GM23338 (cell line): Measurements from ENCODE around the gene GFOD1. TPM values are rescaled to one million over a fixed set of nuclear protein-coding genes. Genes with fewer than 3 reads are reported as not detected.

ENCODE experiments used
- ATAC-seq: fragments of 200-7000 bp; cut with Tn5 transposase; 3 replicates; pipeline ENCODE4 v1.9.1; 2020
- DNase-seq: peaks from one replicate; pipeline ENCODE4 v3.0.0-alpha.2; 2015; ENCODE audit warnings: low spot score
- H2AFZ ChIP-seq: fragments of 200-600 bp; sonication (generic); 2 replicates; pipeline ENCODE4 v1.8.0; 2016; ENCODE audit warnings: antibody characterized with exemption, mild to moderate bottlenecking, moderate library complexity
- H3F3A ChIP-seq: fragments of 200-600 bp; sonication (generic); replicated peaks from 2 replicates; pipeline ENCODE4 v1.8.0; 2017; ENCODE audit warnings: antibody characterized with exemption, mixed run types, low read depth
- H3K27ac ChIP-seq: fragments of 200-600 bp; sonication (generic); 2 replicates; pipeline ENCODE4 v1.6.1; 2016; ENCODE audit warnings: low read depth
- H3K27me3 ChIP-seq: fragments of 200-600 bp; sonication (generic); 2 replicates; pipeline ENCODE4 v1.8.0; 2016; ENCODE audit warnings: mild to moderate bottlenecking, mixed run types, moderate library complexity; ENCODE audit not compliant: insufficient read depth
- H3K36me3 ChIP-seq: fragments of 200-600 bp; sonication (generic); 2 replicates; pipeline ENCODE4 v1.8.0; 2016; ENCODE audit warnings: mild to moderate bottlenecking; ENCODE audit not compliant: insufficient read depth
- H3K4me1 ChIP-seq: fragments of 200-600 bp; sonication (generic); 2 replicates; pipeline ENCODE4 v1.8.0; 2016; ENCODE audit warnings: mild to moderate bottlenecking, moderate library complexity; ENCODE audit not compliant: insufficient read depth
- H3K4me2 ChIP-seq: fragments of 200-600 bp; sonication (generic); 2 replicates; pipeline ENCODE4 v1.7.1; 2017; ENCODE audit warnings: mixed run types
- H3K4me3 ChIP-seq: fragments of 200-600 bp; sonication (generic); 2 replicates; pipeline ENCODE4 v1.6.1; 2016; ENCODE audit warnings: mixed run types
- H3K79me2 ChIP-seq: fragments of 200-600 bp; sonication (generic); replicated peaks from 2 replicates; pipeline ENCODE4 v1.8.0; 2017; ENCODE audit warnings: mild to moderate bottlenecking; ENCODE audit not compliant: insufficient read depth
- H3K9me2 ChIP-seq: fragments of 200-600 bp; sonication (generic); 2 replicates; pipeline ENCODE4 v1.8.0; 2017; ENCODE audit not compliant: insufficient read depth
- H4K20me1 ChIP-seq: fragments of 200-600 bp; sonication (generic); replicated peaks from 2 replicates; pipeline ENCODE4 v1.8.0; 2017; ENCODE audit warnings: mild to moderate bottlenecking; ENCODE audit not compliant: insufficient read depth
- H3K27ac Mint-ChIP-seq: 2 replicates; pipeline ENCODE4 v1.8.0; 2020; ENCODE audit warnings: inconsistent platforms, mild to moderate bottlenecking, moderate library complexity, mixed read lengths
- H3K27me3 Mint-ChIP-seq: 3 replicates; pipeline ENCODE4 v1.8.0; 2022; ENCODE audit warnings: low read depth, mild to moderate bottlenecking, moderate library complexity, mixed read lengths, inconsistent platforms; ENCODE audit not compliant: insufficient read depth, poor library complexity
- H3K36me3 Mint-ChIP-seq: 3 replicates; pipeline ENCODE4 v1.8.0; 2021; ENCODE audit warnings: low read depth, mild to moderate bottlenecking, inconsistent platforms, moderate library complexity, mixed read lengths
- H3K4me1 Mint-ChIP-seq: 3 replicates; pipeline ENCODE4 v1.8.0; 2020; ENCODE audit warnings: mild to moderate bottlenecking, inconsistent platforms, mixed read lengths
- H3K4me3 Mint-ChIP-seq: 3 replicates; pipeline ENCODE4 v1.8.0; 2021; ENCODE audit warnings: moderate library complexity, mild to moderate bottlenecking, inconsistent platforms, mixed read lengths
- H3K9me3 Mint-ChIP-seq: 3 replicates; pipeline ENCODE4 v1.8.0; 2020; ENCODE audit warnings: moderate library complexity, mild to moderate bottlenecking, inconsistent platforms, mixed read lengths
- CREB1 ChIP-seq: fragments of 250-450 bp; sonication (Bioruptor Pico); IDR thresholded peaks from 2 replicates; pipeline ENCODE4 v1.5.0; 2020; ENCODE audit warnings: low read depth, mild to moderate bottlenecking, moderate library complexity
- CTCF ChIP-seq, 2 experiments: fragments of 200-600 bp in 1 of 2; sonication (generic) in 1 of 2; conservative IDR thresholded peaks; 2 replicates each; pipeline versions ENCODE4 v1.5.1 to v1.6.1; 2016 to 2017; ENCODE audit warnings: antibody characterized with exemption in 2 of 2, low read depth in 2 of 2, mild to moderate bottlenecking in 2 of 2, moderate library complexity in 1 of 2
- ETS1 ChIP-seq: IDR thresholded peaks from 2 replicates; pipeline ENCODE4 v1.6.1; 2016; ENCODE audit warnings: antibody characterized with exemption
- EZH2 ChIP-seq: fragments of 200-600 bp; sonication (generic); IDR thresholded peaks from one replicate; pipeline ENCODE4 v1.8.0; 2017; ENCODE audit warnings: antibody characterized with exemption, mild to moderate bottlenecking, low read depth; ENCODE audit not compliant: unreplicated experiment
- EZH2phosphoT487 ChIP-seq: fragments of 200-600 bp; sonication (generic); IDR thresholded peaks from one replicate; pipeline ENCODE4 v1.8.1; 2018; ENCODE audit warnings: antibody characterized with exemption; ENCODE audit not compliant: unreplicated experiment
- JUNB ChIP-seq: IDR thresholded peaks from one replicate; pipeline ENCODE4 v1.6.1; 2016; ENCODE audit warnings: antibody characterized with exemption; ENCODE audit not compliant: unreplicated experiment
- NANOG ChIP-seq: IDR thresholded peaks from 2 replicates; pipeline ENCODE4 v1.6.1; 2016; ENCODE audit warnings: antibody characterized with exemption, borderline replicate concordance
- POLR2AphosphoS5 ChIP-seq: IDR thresholded peaks from 2 replicates; pipeline ENCODE4 v1.6.1; 2016; ENCODE audit warnings: antibody characterized with exemption, low read depth
- REST ChIP-seq: IDR thresholded peaks from one replicate; pipeline ENCODE4 v1.6.1; 2018; ENCODE audit warnings: antibody characterized with exemption; ENCODE audit not compliant: unreplicated experiment
- STAT1 ChIP-seq: IDR thresholded peaks from one replicate; pipeline ENCODE4 v1.6.1; 2016; ENCODE audit warnings: antibody characterized with exemption; ENCODE audit not compliant: unreplicated experiment
- ZNF114 ChIP-seq: fragments of 250-450 bp; sonication (Bioruptor Pico); IDR thresholded peaks from 2 replicates; pipeline ENCODE4 v1.5.0; 2020; ENCODE audit warnings: mild to moderate bottlenecking, moderate library complexity
- ZNF331 ChIP-seq: fragments of 250-450 bp; sonication (Bioruptor Pico); IDR thresholded peaks from 2 replicates; pipeline ENCODE4 v1.5.0; 2020; ENCODE audit warnings: low read depth, mild to moderate bottlenecking, moderate library complexity
- ZNF462 ChIP-seq: fragments of 250-450 bp; sonication (Bioruptor Pico); IDR thresholded peaks from 2 replicates; pipeline ENCODE4 v1.5.0; 2020; ENCODE audit warnings: mild to moderate bottlenecking, moderate library complexity
- polyA plus RNA-seq: library from polyadenylated mRNA; unstranded; fragments of >200 nt; fragmentation: Nextera tagmentation; extraction: Ambion mirVana; gene quantifications from 2 replicates; pipeline ENCODE4 v1.2.1, GENCODE V29; 2016
- total RNA-seq: library from RNA; depleted of rRNA; stranded (reverse); fragments of >200 nt; shearing (Covaris generic); gene quantifications from 2 replicates; pipeline ENCODE4 v1.2.3, GENCODE V29; 2014

GFOD1 gene
- total and polyA plus RNA-seq, 2 experiments from 2014 or later = 4.9 to 12.8 TPM

- Histone ChIP-seq H3K27me3 (no peaks in the 10 kb centered on the region), H2AFZ (no peak overlapping the region), H3K9me2 (0 out of 2 replicates have a peak, but pooled peaks cover 6% of the 10 kb centered on the region), H3K27ac (no peak overlapping the region), H3K4me2 (no peak overlapping the region), H4K20me1 (no peaks in the 10 kb centered on the region), H3F3A (no peaks in the 10 kb centered on the region), H3K79me2 (no peaks in the 10 kb centered on the region), H3K36me3 (no peaks in the 10 kb centered on the region), H3K4me3 (no peak overlapping the region), H3K4me1 (no peaks in the 10 kb centered on the region; the same call in 1 of the 2 replicates)
- Mint-ChIP-seq H3K27me3 (peaks cover 14% of the 10 kb centered on the region), H3K27ac (no peak overlapping the region), H3K36me3 (no peaks in the 10 kb centered on the region; the same call in 2 of the 3 replicates), H3K9me3 (peaks cover 14% of the 10 kb centered on the region; the same call in 1 of the 3 replicates), H3K4me3 (no peak overlapping the region), H3K4me1 (peaks cover 11% of the 10 kb centered on the region)
- DNase-seq (no peak), ATAC-seq (no peak)
- no peak for TF ChIP-seq ZNF462 (CRISPR knock-in tag)
- TF ChIP-seq CREB1 = no peak
- no peak for TF ChIP-seq ZNF114 (CRISPR knock-in tag)
- TF ChIP-seq ZNF331 (CRISPR knock-in tag) = no peak
- TF ChIP-seq JUNB = no peak
- TF ChIP-seq STAT1 = no peak
- no peak for TF ChIP-seq NANOG
- TF ChIP-seq EZH2phosphoT487 = no peak
- TF ChIP-seq POLR2AphosphoS5 = no peak
- no peak for TF ChIP-seq EZH2
- no peak for TF ChIP-seq CTCF (conservative IDR thresholded peaks at IDR 0.05; ENCODE audit: low read depth in 2 of 2)
- TF ChIP-seq ETS1 = no peak
- no peak for TF ChIP-seq REST
These were observed 144.9 kb downstream of the GFOD1 start for GRCh38 chr6:13342414-13343019.
